H9 (cell line): ENCODE measurements around the gene TSR2. TPM values are rescaled to one million over a fixed set of nuclear protein-coding genes. Genes with fewer than 3 reads are reported as not detected.

Experiments
- DNase-seq: peaks from one replicate; pipeline ENCODE4 v3.0.0-alpha.2; 2017
- H2AFZ ChIP-seq: one replicate; pipeline ENCODE4 v1.6.1; 2013; ENCODE audit warnings: mild to moderate bottlenecking, low read length, control low read depth, moderate library complexity
- H2AK5ac ChIP-seq: 2 replicates; pipeline ENCODE4 v1.6.1; 2013; ENCODE audit warnings: low read length, control low read depth, mixed read lengths; ENCODE audit not compliant: insufficient read length
- H2BK120ac ChIP-seq: one replicate; pipeline ENCODE4 v1.6.1; 2013; ENCODE audit warnings: low read depth, mild to moderate bottlenecking, low read length, control low read depth, inconsistent platforms; ENCODE audit not compliant: poor library complexity, severe bottlenecking
- H2BK12ac ChIP-seq: 2 replicates; pipeline ENCODE4 v1.6.1; 2013; ENCODE audit warnings: low read length, control low read depth, mixed read lengths, low read depth; ENCODE audit not compliant: insufficient read length
- H2BK15ac ChIP-seq: 2 replicates; pipeline ENCODE4 v1.6.1; 2013; ENCODE audit warnings: low read depth, low read length, control low read depth
- H2BK20ac ChIP-seq: one replicate; pipeline ENCODE4 v1.6.1; 2013; ENCODE audit warnings: low read depth, mild to moderate bottlenecking, low read length, control low read depth, inconsistent platforms; ENCODE audit not compliant: poor library complexity, severe bottlenecking
- H2BK5ac ChIP-seq: 2 replicates; pipeline ENCODE4 v1.6.1; 2013; ENCODE audit warnings: low read length, control low read depth, mixed read lengths; ENCODE audit not compliant: insufficient read length
- H3K14ac ChIP-seq: 2 replicates; pipeline ENCODE4 v1.6.1; 2013; ENCODE audit warnings: low read length, control low read depth; ENCODE audit not compliant: insufficient read depth
- H3K18ac ChIP-seq: 2 replicates; pipeline ENCODE4 v1.6.1; 2013; ENCODE audit warnings: low read depth, mild to moderate bottlenecking, mixed read lengths, low read length, control low read depth; ENCODE audit not compliant: insufficient read length
- H3K23ac ChIP-seq: 2 replicates; pipeline ENCODE4 v1.6.1; 2013; ENCODE audit warnings: low read length, control low read depth, mixed read lengths, low read depth; ENCODE audit not compliant: insufficient read length
- H3K23me2 ChIP-seq: 2 replicates; pipeline ENCODE4 v1.6.1; 2013; ENCODE audit warnings: low read depth, mild to moderate bottlenecking, mixed read lengths, low read length, control low read depth; ENCODE audit not compliant: insufficient read length, poor library complexity, severe bottlenecking
- H3K27ac ChIP-seq: 2 replicates; pipeline ENCODE4 v1.5.1; 2013; ENCODE audit warnings: low read length, control low read depth, mixed read lengths, low read depth; ENCODE audit not compliant: insufficient read length
- H3K27me3 ChIP-seq: 2 replicates; pipeline ENCODE4 v1.6.1; 2013; ENCODE audit warnings: low read length, control low read depth, inconsistent platforms; ENCODE audit not compliant: insufficient read depth
- H3K4ac ChIP-seq: 2 replicates; pipeline ENCODE4 v1.6.1; 2013; ENCODE audit warnings: low read depth, mild to moderate bottlenecking, control low read depth, inconsistent platforms, low read length, moderate library complexity
- H3K4me1 ChIP-seq: 2 replicates; pipeline ENCODE4 v1.6.1; 2013; ENCODE audit warnings: low read length, control low read depth, inconsistent platforms; ENCODE audit not compliant: insufficient read depth
- H3K4me2 ChIP-seq: 2 replicates; pipeline ENCODE4 v1.6.1; 2013; ENCODE audit warnings: low read length, control low read depth, mixed read lengths; ENCODE audit not compliant: insufficient read length, insufficient read depth
- H3K56ac ChIP-seq: 2 replicates; pipeline ENCODE4 v1.6.1; 2013; ENCODE audit warnings: low read depth, mild to moderate bottlenecking, mixed read lengths, low read length, control low read depth; ENCODE audit not compliant: insufficient read length
- H3K79me1 ChIP-seq: 2 replicates; pipeline ENCODE4 v1.6.1; 2013; ENCODE audit warnings: low read depth, mild to moderate bottlenecking, moderate library complexity, low read length, control low read depth, inconsistent platforms; ENCODE audit not compliant: insufficient read depth, poor library complexity, severe bottlenecking
- H3K79me2 ChIP-seq: 2 replicates; pipeline ENCODE4 v1.6.1; 2013; ENCODE audit warnings: low read length, control low read depth, inconsistent platforms; ENCODE audit not compliant: insufficient read depth
- H3K9ac ChIP-seq: 2 replicates; pipeline ENCODE4 v1.6.1; 2013; ENCODE audit warnings: low read length, control low read depth, mixed read lengths; ENCODE audit not compliant: insufficient read length; ENCODE audit errors: extremely low read depth
- H3K9me3 ChIP-seq: one replicate; pipeline ENCODE4 v1.6.1; 2013; ENCODE audit warnings: low read depth, low read length, inconsistent platforms; ENCODE audit not compliant: control insufficient read depth
- H3T11ph ChIP-seq: one replicate; pipeline ENCODE4 v1.6.1; 2013; ENCODE audit warnings: mild to moderate bottlenecking, low read length, control low read depth, inconsistent platforms
- H4K20me1 ChIP-seq: one replicate; pipeline ENCODE4 v1.6.1; 2013; ENCODE audit not compliant: control insufficient read depth, insufficient read length, insufficient read depth
- H4K5ac ChIP-seq: 2 replicates; pipeline ENCODE4 v1.6.1; 2013; ENCODE audit warnings: low read depth, mild to moderate bottlenecking, mixed read lengths, low read length, control low read depth; ENCODE audit not compliant: insufficient read length
- H4K8ac ChIP-seq: replicated peaks from 2 replicates; pipeline ENCODE4 v1.6.1; 2013; ENCODE audit warnings: low read length, control low read depth, mixed read lengths, low read depth; ENCODE audit not compliant: insufficient read length
- H4K91ac ChIP-seq: 2 replicates; pipeline ENCODE4 v1.6.1; 2013; ENCODE audit warnings: low read depth, mild to moderate bottlenecking, moderate library complexity, mixed read lengths, low read length, control low read depth; ENCODE audit not compliant: insufficient read length
- H3K27ac Mint-ChIP-seq, 3 experiments: 2 replicates in 2 of 3; 3 replicates in 1 of 3; pipeline ENCODE4 v1.8.0; 2020 to 2021; ENCODE audit warnings: mixed read lengths in 3 of 3, mild to moderate bottlenecking in 1 of 3, moderate library complexity in 1 of 3
- H3K27me3 Mint-ChIP-seq: 2 replicates; pipeline ENCODE4 v1.8.0; 2021; ENCODE audit warnings: low read depth, mild to moderate bottlenecking, moderate library complexity, mixed read lengths
- H3K36me3 Mint-ChIP-seq, 3 experiments: 2 replicates in 2 of 3; 3 replicates in 1 of 3; pipeline ENCODE4 v1.8.0; 2020 to 2021; ENCODE audit warnings: low read depth in 3 of 3, mixed read lengths in 3 of 3; ENCODE audit not compliant: insufficient read depth in 1 of 3
- H3K4me1 Mint-ChIP-seq, 2 experiments: 2 replicates each; pipeline ENCODE4 v1.8.0; 2020; ENCODE audit warnings: mixed read lengths in 2 of 2
- H3K4me3 Mint-ChIP-seq, 2 experiments: 2 replicates in 1 of 2; 3 replicates in 1 of 2; pipeline ENCODE4 v1.8.0; 2020 to 2021; ENCODE audit warnings: mild to moderate bottlenecking in 2 of 2, mixed read lengths in 2 of 2, moderate library complexity in 1 of 2
- H3K9me3 Mint-ChIP-seq, 2 experiments: 2 replicates in 1 of 2; 3 replicates in 1 of 2; pipeline ENCODE4 v1.8.0; 2020; ENCODE audit warnings: mild to moderate bottlenecking in 2 of 2, mixed read lengths in 2 of 2, moderate library complexity in 1 of 2
- CTCF ChIP-seq: fragments of 200-600 bp; sonication (generic); conservative IDR thresholded peaks from 3 replicates; pipeline ENCODE4 v1.8.0; 2021; ENCODE audit warnings: antibody characterized with exemption, mild to moderate bottlenecking
- WGBS: extraction: QIAGEN DNeasy Blood & Tissue Kit; methylation state at CpG from one replicate; pipeline ENCODE4 v1.1.7; 2013; ENCODE audit warnings: missing lambda C conversion rate, low lambda C conversion rate, mixed read lengths; ENCODE audit not compliant: insufficient read length; ENCODE audit errors: extremely low coverage; 5-methylcytosine and 5-hydroxymethylcytosine counted together
- total RNA-seq: library from RNA; stranded (reverse); gene quantifications from 2 replicates; pipeline ENCODE4 v1.2.1, GENCODE V29; 2021

Gene TSR2
- total RNA-seq, 1 experiment from 2014 or later: 51.7 TPM

- H3K27me3 Mint-ChIP-seq: peaks cover 2% of the 10 kb centered on the region; the same call in 1 of the 2 replicates
- H3K9me3 Mint-ChIP-seq: peaks cover 49 to 60% of the 10 kb centered on the region in 2 experiments
- H3K9ac ChIP-seq: no peak overlapping the region
- H2AFZ ChIP-seq: no peak overlapping the region
- H3K27ac ChIP-seq: no peak overlapping the region
- H3K56ac ChIP-seq: no peak overlapping the region
- no peak for DNase-seq
- whole genome bisulfite sequencing: no CpG with 5 or more reads among the region's 2 CpGs
- no peak overlapping the region for H3K4me3 Mint-ChIP-seq
- H2BK20ac ChIP-seq: no peak overlapping the region
- no peak overlapping the region for H3K27ac Mint-ChIP-seq
- no peak overlapping the region for H2BK120ac ChIP-seq
- H2BK12ac ChIP-seq: no peak overlapping the region
- H3K23ac ChIP-seq: no peak overlapping the region
- H3K18ac ChIP-seq: no peak overlapping the region
- H3K27me3 ChIP-seq: no peaks in the 10 kb centered on the region
- no peak overlapping the region for H2AK5ac ChIP-seq
- H4K20me1 ChIP-seq: no peaks in the 10 kb centered on the region
- H3T11ph ChIP-seq: no peak overlapping the region
- H3K4ac ChIP-seq: no peak overlapping the region
- no peak overlapping the region for H2BK5ac ChIP-seq
- H3K79me2 ChIP-seq: no peaks in the 10 kb centered on the region
- no peak overlapping the region for H2BK15ac ChIP-seq
- peaks cover 0 to 2% (median 0%) of the 10 kb centered on the region in 3 experiments; a peak in 1 of 7 replicates for H3K36me3 Mint-ChIP-seq
- H3K4me1 Mint-ChIP-seq: no peaks in the 10 kb centered on the region
- no peaks in the 10 kb centered on the region for H3K79me1 ChIP-seq
- no peaks in the 10 kb centered on the region for H3K4me1 ChIP-seq
- H3K23me2 ChIP-seq: no peaks in the 10 kb centered on the region
- H3K14ac ChIP-seq: no peak overlapping the region
- no peak overlapping the region for H3K4me2 ChIP-seq
- H3K9me3 ChIP-seq: peaks cover 7% of the 10 kb centered on the region
- TF ChIP-seq CTCF: no peak
- H4K91ac ChIP-seq: no peak overlapping the region
- no peak overlapping the region for H4K5ac ChIP-seq
- no peak overlapping the region for H4K8ac ChIP-seq
Observed at GRCh38 chrX:54435121-54435520, 5.1 kb upstream of the TSR2 start.
